Naive thymus-derived CD4-positive, alpha-beta T cell (primary cell): ENCODE results near the gene PPP2R5B. TPM values are rescaled to one million over a fixed set of nuclear protein-coding genes. Genes with fewer than 3 reads are reported as not detected.

Source experiments
- ATAC-seq: fragments of 150-1000 bp; cut with Tn5 transposase; 2 replicates; pipeline ENCODE4 v1.10.0; 2021; ENCODE audit warnings: mild to moderate bottlenecking, moderate library complexity
- CTCF ChIA-PET: fragments of 350-600 bp; sonication (Branson Sonifier 250); formaldehyde crosslinking; loops from one replicate; lab custom pipeline; 2021; ENCODE audit warnings: antibody characterized with exemption; lab: Charles Lee
- POLR2A ChIA-PET: fragments of 350-600 bp; sonication (Branson Sonifier 250); formaldehyde crosslinking; loops from one replicate; lab custom pipeline; 2021; ENCODE audit warnings: antibody characterized with exemption, inconsistent platforms; lab: Charles Lee
- DNase-seq, 9 donors: peaks; one replicate each; pipeline versions ENCODE4 v3.0.0 to v3.0.0-alpha.2; 2020 to 2022; ENCODE audit warnings: mixed read lengths in 1 of 9
- H3K27ac ChIP-seq: one replicate; pipeline ENCODE4 v1.7.0; 2013; ENCODE audit warnings: mild to moderate bottlenecking, low read depth, low read length, moderate library complexity
- H3K27me3 ChIP-seq, 2 donors: one replicate each; pipeline ENCODE4 v1.7.0; 2013; ENCODE audit warnings: low read length in 2 of 2, mild to moderate bottlenecking in 2 of 2, moderate library complexity in 2 of 2; ENCODE audit not compliant: control insufficient read depth in 2 of 2, insufficient read depth in 2 of 2
- H3K36me3 ChIP-seq, 3 experiments: 1 replicate in 2 of 3; 2 replicates in 1 of 3; pipeline ENCODE4 v1.7.0; 2013; ENCODE audit warnings: low read length in 3 of 3, mild to moderate bottlenecking in 3 of 3, moderate library complexity in 1 of 3; ENCODE audit not compliant: insufficient read depth in 3 of 3, control insufficient read depth in 2 of 3
- H3K4me1 ChIP-seq, 2 donors: one replicate each; pipeline ENCODE4 v1.7.0; 2013; ENCODE audit warnings: low read length in 2 of 2, mild to moderate bottlenecking in 2 of 2, moderate library complexity in 1 of 2; ENCODE audit not compliant: control insufficient read depth in 2 of 2, insufficient read depth in 2 of 2
- H3K4me3 ChIP-seq: 2 replicates; pipeline ENCODE4 v1.7.0; 2013; ENCODE audit warnings: mild to moderate bottlenecking, low read length
- H3K9me3 ChIP-seq, 3 experiments: 1 replicate in 2 of 3; 2 replicates in 1 of 3; pipeline ENCODE4 v1.7.0; 2013; ENCODE audit warnings: low read length in 3 of 3; ENCODE audit not compliant: control insufficient read depth in 2 of 3
- H3K27ac Mint-ChIP-seq, 9 donors: one replicate each; pipeline ENCODE4 v1.8.0; 2020 to 2022; ENCODE audit warnings: mixed read lengths in 9 of 9, mild to moderate bottlenecking in 8 of 9, moderate library complexity in 5 of 9, inconsistent platforms in 2 of 9
- H3K27me3 Mint-ChIP-seq, 5 donors: one replicate each; pipeline ENCODE4 v1.8.0; 2021 to 2022; ENCODE audit warnings: mixed read lengths in 5 of 5, mild to moderate bottlenecking in 1 of 5
- H3K36me3 Mint-ChIP-seq, 5 donors: one replicate each; pipeline ENCODE4 v1.8.0; 2020 to 2022; ENCODE audit warnings: mixed read lengths in 5 of 5, mild to moderate bottlenecking in 3 of 5, inconsistent platforms in 1 of 5
- H3K4me1 Mint-ChIP-seq, 7 donors: one replicate each; pipeline ENCODE4 v1.8.0; 2020 to 2022; ENCODE audit warnings: mixed read lengths in 7 of 7, mild to moderate bottlenecking in 3 of 7, inconsistent platforms in 1 of 7
- H3K4me3 Mint-ChIP-seq, 10 donors: one replicate each; pipeline ENCODE4 v1.8.0; 2020 to 2022; ENCODE audit warnings: mild to moderate bottlenecking in 10 of 10, mixed read lengths in 10 of 10, moderate library complexity in 6 of 10, inconsistent platforms in 2 of 10
- H3K9me3 Mint-ChIP-seq, 11 donors: one replicate each; pipeline ENCODE4 v1.8.0; 2020 to 2022; ENCODE audit warnings: mixed read lengths in 11 of 11, mild to moderate bottlenecking in 4 of 11, inconsistent platforms in 1 of 11, moderate library complexity in 1 of 11
- intact Hi-C, 2 donors: fragments of 100-400 bp; cut with micrococcal nuclease; formaldehyde crosslinking; loops; one replicate each; pipeline ENCODE4 v1.15.1; 2023
- polyA plus RNA-seq, 2 donors: library from polyadenylated mRNA; unstranded; fragments of 300-500 nt; fragmentation: Illumina TruSeq; gene quantifications; one replicate each; pipeline ENCODE4 v1.2.3, GENCODE V29; 2021
- total RNA-seq, 6 experiments: library from RNA in 5 of 6; stranded (reverse) in 5 of 6; gene quantifications; 1 replicate in 5 of 6; 2 replicates in 1 of 6; pipeline ENCODE4 v1.2.3 and lab custom pipeline; 2021 to 2026

PPP2R5B gene
- total and polyA plus RNA-seq, 7 experiments from 2014 or later: 4.5 to 19.1 (median 13.1) TPM

- DNase-seq: no peak
These were observed 34.0 kb upstream of the PPP2R5B start for GRCh38 chr11:64890522-64890939.

GRCh38 chr11:64891215-64891848 is 33.2 kb upstream of the PPP2R5B start:
- ChIA-PET CTCF (interaction anchor here (1.3 to 30.3 kb wide), 3 partner anchors 18 to 147 kb away, joined by 3 to 945 read pairs (median 4); partner anchors contain the start of genes CDC42BPG and RASGRP2), POLR2A (interaction anchor here (1.3 to 26.0 kb wide), 4 partner anchors 14 to 113 kb away, joined by 3 to 1324 read pairs (median 47); partner anchors contain the start of genes CDC42BPG, EHD1 and SF1)
- Histone ChIP-seq H3K27me3 (no peaks in the 10 kb centered on the region), H3K27ac (no peak overlapping the region), H3K4me3 (no peak overlapping the region), H3K36me3 (peaks cover 0 to 15% (median 0%) of the 10 kb centered on the region in 3 experiments), H3K4me1 (peaks cover 10 to 20% of the 10 kb centered on the region in 2 donors), H3K9me3 (no peaks in the 10 kb centered on the region)
- H3K27ac Mint-ChIP-seq: no peak overlapping the region
- H3K4me3 Mint-ChIP-seq: no peak overlapping the region
- H3K4me1 Mint-ChIP-seq: peaks cover 10 to 15% (median 12%) of the 10 kb centered on the region in 7 donors
- ATAC-seq (no peak), DNase-seq (no peak)
- no peaks in the 10 kb centered on the region for H3K27me3 Mint-ChIP-seq
- peaks cover 0 to 2% (median 0%) of the 10 kb centered on the region in 5 donors for H3K36me3 Mint-ChIP-seq
- H3K9me3 Mint-ChIP-seq: peaks cover 0 to 4% (median 0%) of the 10 kb centered on the region in 11 donors
- intact Hi-C loops: no loop called here

More at GRCh38 chr11:64890522-64890939, 34.0 kb upstream of the PPP2R5B start:
- peaks cover 16 to 22% (median 20%) of the 10 kb centered on the region in 7 donors for H3K4me1 Mint-ChIP-seq
- POLR2A ChIA-PET: interaction anchor here (0.9 to 26.0 kb wide), 4 partner anchors 9 to 112 kb away, joined by 3 to 1324 read pairs (median 48); partner anchors contain the start of genes CDC42BPG, EHD1 and SF1
- intact Hi-C loops: no loop called here
- no peak for ATAC-seq
- peak overlapping the region in 1 of 10 donors; percentile 13 for H3K4me3 Mint-ChIP-seq
- Histone ChIP-seq H3K4me1 (peaks cover 10 to 21% of the 10 kb centered on the region in 2 donors), H3K27me3 (no peaks in the 10 kb centered on the region), H3K4me3 (no peak overlapping the region), H3K9me3 (no peaks in the 10 kb centered on the region), H3K27ac (no peak overlapping the region), H3K36me3 (peaks cover 0 to 7% (median 0%) of the 10 kb centered on the region in 3 experiments)
- peaks cover 0 to 4% (median 0%) of the 10 kb centered on the region in 11 donors for H3K9me3 Mint-ChIP-seq
- H3K36me3 Mint-ChIP-seq: peaks cover 0 to 2% (median 0%) of the 10 kb centered on the region in 5 donors
- CTCF ChIA-PET: interaction anchor here (1.1 to 30.3 kb wide), 3 partner anchors 8 to 147 kb away, joined by 3 to 945 read pairs (median 4); partner anchors contain the start of genes CDC42BPG and RASGRP2
- H3K27ac Mint-ChIP-seq: peak overlapping the region in 1 of 9 donors; percentile 67
- H3K27me3 Mint-ChIP-seq: no peaks in the 10 kb centered on the region

- peaks cover 0 to 4% (median 0%) of the 10 kb centered on the region in 11 donors for H3K9me3 Mint-ChIP-seq
- peaks cover 0 to 2% (median 0%) of the 10 kb centered on the region in 5 donors for H3K36me3 Mint-ChIP-seq
- no peaks in the 10 kb centered on the region for H3K9me3 ChIP-seq
- H3K27me3 Mint-ChIP-seq: no peaks in the 10 kb centered on the region
- no peaks in the 10 kb centered on the region for H3K27me3 ChIP-seq
- no peak overlapping the region for H3K27ac ChIP-seq
- ChIA-PET CTCF (interaction anchor here (1.3 to 30.3 kb wide), 2 partner anchors 19 to 36 kb away, joined by 3 to 945 read pairs; partner anchors contain the start of gene CDC42BPG), POLR2A (interaction anchor here (1.3 to 26.0 kb wide), 4 partner anchors 14 to 113 kb away, joined by 3 to 1324 read pairs (median 47); partner anchors contain the start of genes CDC42BPG, EHD1 and SF1)
- H3K4me3 Mint-ChIP-seq: no peak overlapping the region
- peak overlapping the region in 3 of 9 donors; percentile 51 to 73 (median 66) for H3K27ac Mint-ChIP-seq
- intact Hi-C loops: no loop called here
- H3K36me3 ChIP-seq: peaks cover 0 to 20% (median 0%) of the 10 kb centered on the region in 3 experiments
- H3K4me1 ChIP-seq: peaks cover 10 to 20% of the 10 kb centered on the region in 2 donors
- ATAC-seq (no peak), DNase-seq (no peak)
- H3K4me3 ChIP-seq: no peak overlapping the region
- H3K4me1 Mint-ChIP-seq: peaks cover 10 to 15% (median 12%) of the 10 kb centered on the region in 7 donors
These were observed 32.6 kb upstream of the PPP2R5B start for GRCh38 chr11:64891880-64892279.

- H3K9me3 ChIP-seq: no peaks in the 10 kb centered on the region
- intact Hi-C loops: no loop called here
- Mint-ChIP-seq H3K27me3 (no peaks in the 10 kb centered on the region), H3K9me3 (peaks cover 0 to 4% (median 0%) of the 10 kb centered on the region in 11 donors), H3K36me3 (peaks cover 0 to 2% (median 0%) of the 10 kb centered on the region in 5 donors), H3K4me3 (no peak overlapping the region), H3K27ac (peak overlapping the region in 2 of 9 donors; percentile 51 to 73), H3K4me1 (peaks cover 7 to 12% (median 10%) of the 10 kb centered on the region in 7 donors)
- ATAC-seq: no peak
- no peaks in the 10 kb centered on the region for H3K27me3 ChIP-seq
- no peak overlapping the region for H3K27ac ChIP-seq
- ChIA-PET CTCF (interaction anchor here (1.3 to 30.3 kb wide), 2 partner anchors 19 to 36 kb away, joined by 3 to 945 read pairs; partner anchors contain the start of gene CDC42BPG), POLR2A (interaction anchor here (1.3 to 26.0 kb wide), 3 partner anchors 15 to 88 kb away, joined by 3 to 1324 read pairs (median 91); partner anchors contain the start of genes CDC42BPG and EHD1)
- H3K4me1 ChIP-seq: peaks cover 10 to 16% of the 10 kb centered on the region in 2 donors
- peaks cover 0 to 24% (median 0%) of the 10 kb centered on the region in 3 experiments for H3K36me3 ChIP-seq
- DNase-seq: no peak
- H3K4me3 ChIP-seq: no peak overlapping the region
These were observed 32.1 kb upstream of the PPP2R5B start for GRCh38 chr11:64892411-64892831.

GRCh38 chr11:64892838-64893193 is 31.7 kb upstream of the PPP2R5B start:
- Mint-ChIP-seq H3K36me3 (peaks cover 0 to 4% (median 0%) of the 10 kb centered on the region in 5 donors), H3K4me1 (peaks cover 4 to 10% (median 7%) of the 10 kb centered on the region in 7 donors), H3K4me3 (no peak overlapping the region), H3K27me3 (no peaks in the 10 kb centered on the region), H3K9me3 (peaks cover 0 to 4% (median 0%) of the 10 kb centered on the region in 11 donors), H3K27ac (no peak overlapping the region)
- Histone ChIP-seq H3K4me1 (peaks cover 6 to 12% of the 10 kb centered on the region in 2 donors), H3K27me3 (no peaks in the 10 kb centered on the region), H3K4me3 (no peak overlapping the region), H3K27ac (no peak overlapping the region), H3K9me3 (no peaks in the 10 kb centered on the region), H3K36me3 (peaks cover 0 to 28% (median 0%) of the 10 kb centered on the region in 3 experiments)
- intact Hi-C loops: no loop called here
- ChIA-PET CTCF (interaction anchor here (1.3 to 30.3 kb wide), 2 partner anchors 8 to 37 kb away, joined by 3 to 945 read pairs; partner anchors contain the start of gene CDC42BPG), POLR2A (interaction anchor here (1.3 to 26.0 kb wide), 3 partner anchors 15 to 89 kb away, joined by 3 to 1324 read pairs (median 91); partner anchors contain the start of genes CDC42BPG and EHD1)
- DNase-seq (no peak), ATAC-seq (no peak)
